SK-N-SH treated with all-trans-retinoic acid at 6 μM for 48 hours (cell line): ENCODE results near the gene SKI.

Experiments used
- ARNTL ChIP-seq: fragments of 450-650 bp; formaldehyde crosslinking; IDR thresholded peaks from 2 replicates; pipeline ENCODE4 v1.5.0; 2020; ENCODE audit warnings: low read depth, mild to moderate bottlenecking, moderate library complexity, borderline replicate concordance
- BACH2 ChIP-seq: fragments of 250-450 bp; sonication (Bioruptor Pico); IDR thresholded peaks from 2 replicates; pipeline ENCODE4 v1.9.0; 2021; ENCODE audit warnings: mild to moderate bottlenecking, borderline replicate concordance
- CSDC2 ChIP-seq: fragments of 250-450 bp; sonication (Bioruptor Pico); IDR thresholded peaks from 2 replicates; pipeline ENCODE4 v1.5.0; 2020; ENCODE audit warnings: mild to moderate bottlenecking, moderate library complexity
- GLIS3 ChIP-seq: fragments of 250-450 bp; sonication (Bioruptor Pico); IDR thresholded peaks from 2 replicates; pipeline ENCODE4 v1.5.0; 2020; ENCODE audit warnings: mild to moderate bottlenecking, moderate library complexity
- PATZ1 ChIP-seq: fragments of 250-450 bp; sonication (Bioruptor Pico); IDR thresholded peaks from 2 replicates; pipeline ENCODE4 v1.8.0; 2020; ENCODE audit warnings: mild to moderate bottlenecking, moderate library complexity, borderline replicate concordance
- POU6F1 ChIP-seq: fragments of 250-450 bp; sonication (Bioruptor Pico); IDR thresholded peaks from 2 replicates; pipeline ENCODE4 v1.8.0; 2021; ENCODE audit warnings: low read depth, mild to moderate bottlenecking, moderate library complexity, borderline replicate concordance
- TSHZ2 ChIP-seq: fragments of 250-450 bp; sonication (Bioruptor Pico); IDR thresholded peaks from 2 replicates; pipeline ENCODE4 v1.5.0; 2020; ENCODE audit warnings: mild to moderate bottlenecking, moderate library complexity
- ZC3H10 ChIP-seq: fragments of 250-450 bp; sonication (Bioruptor Pico); IDR thresholded peaks from 2 replicates; pipeline ENCODE4 v1.5.1; 2021; ENCODE audit warnings: mild to moderate bottlenecking, moderate library complexity
- ZFP3 ChIP-seq: fragments of 250-450 bp; sonication (Bioruptor Pico); IDR thresholded peaks from 2 replicates; pipeline ENCODE4 v1.5.0; 2020; ENCODE audit warnings: mild to moderate bottlenecking, moderate library complexity
- ZFP30 ChIP-seq: fragments of 450-650 bp; formaldehyde crosslinking; IDR thresholded peaks from 2 replicates; pipeline ENCODE4 v1.5.0; 2022; ENCODE audit warnings: mild to moderate bottlenecking, moderate library complexity
- ZNF8 ChIP-seq: fragments of 450-650 bp; formaldehyde crosslinking; IDR thresholded peaks from 2 replicates; pipeline ENCODE4 v1.5.0; 2020; ENCODE audit warnings: mild to moderate bottlenecking, moderate library complexity
- TF ChIP-seq, protein P1 (sequence below): fragments of 250-450 bp; sonication (Bioruptor Pico); IDR thresholded peaks from 2 replicates; pipeline ENCODE4 v1.5.1; 2020; ENCODE audit warnings: low read depth, mild to moderate bottlenecking, moderate library complexity
- TF ChIP-seq, protein P2 (sequence below): fragments of 250-450 bp; sonication (Bioruptor Pico); IDR thresholded peaks from 2 replicates; pipeline ENCODE4 v1.5.1; 2021; ENCODE audit warnings: mild to moderate bottlenecking, moderate library complexity

- TF ChIP-seq ZNF8 (CRISPR knock-in tag) (no peak), ZFP3 (CRISPR knock-in tag) (no peak), PATZ1 (CRISPR knock-in tag) (no peak), ZC3H10 (CRISPR knock-in tag) (no peak), POU6F1 (CRISPR knock-in tag) (no peak), ARNTL (no peak), CSDC2 (no peak), ZFP30 (no peak), BACH2 (CRISPR knock-in tag) (no peak), TSHZ2 (no peak), GLIS3 (CRISPR knock-in tag) (no peak)
- TF ChIP-seq, protein P1, sequence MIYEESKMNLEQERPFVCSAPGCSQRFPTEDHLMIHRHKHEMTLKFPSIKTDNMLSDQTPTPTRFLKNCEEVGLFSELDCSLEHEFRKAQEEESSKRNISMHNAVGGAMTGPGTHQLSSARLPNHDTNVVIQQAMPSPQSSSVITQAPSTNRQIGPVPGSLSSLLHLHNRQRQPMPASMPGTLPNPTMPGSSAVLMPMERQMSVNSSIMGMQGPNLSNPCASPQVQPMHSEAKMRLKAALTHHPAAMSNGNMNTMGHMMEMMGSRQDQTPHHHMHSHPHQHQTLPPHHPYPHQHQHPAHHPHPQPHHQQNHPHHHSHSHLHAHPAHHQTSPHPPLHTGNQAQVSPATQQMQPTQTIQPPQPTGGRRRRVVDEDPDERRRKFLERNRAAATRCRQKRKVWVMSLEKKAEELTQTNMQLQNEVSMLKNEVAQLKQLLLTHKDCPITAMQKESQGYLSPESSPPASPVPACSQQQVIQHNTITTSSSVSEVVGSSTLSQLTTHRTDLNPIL (CRISPR knock-in tag) = no peak
- TF ChIP-seq, protein P2, sequence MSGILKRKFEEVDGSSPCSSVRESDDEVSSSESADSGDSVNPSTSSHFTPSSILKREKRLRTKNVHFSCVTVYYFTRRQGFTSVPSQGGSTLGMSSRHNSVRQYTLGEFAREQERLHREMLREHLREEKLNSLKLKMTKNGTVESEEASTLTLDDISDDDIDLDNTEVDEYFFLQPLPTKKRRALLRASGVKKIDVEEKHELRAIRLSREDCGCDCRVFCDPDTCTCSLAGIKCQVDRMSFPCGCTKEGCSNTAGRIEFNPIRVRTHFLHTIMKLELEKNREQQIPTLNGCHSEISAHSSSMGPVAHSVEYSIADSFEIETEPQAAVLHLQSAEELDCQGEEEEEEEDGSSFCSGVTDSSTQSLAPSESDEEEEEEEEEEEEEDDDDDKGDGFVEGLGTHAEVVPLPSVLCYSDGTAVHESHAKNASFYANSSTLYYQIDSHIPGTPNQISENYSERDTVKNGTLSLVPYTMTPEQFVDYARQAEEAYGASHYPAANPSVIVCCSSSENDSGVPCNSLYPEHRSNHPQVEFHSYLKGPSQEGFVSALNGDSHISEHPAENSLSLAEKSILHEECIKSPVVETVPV (CRISPR knock-in tag) = no peak
Observed at GRCh38 chr1:2234762-2235113, 6.6 kb downstream of the SKI start.
